Body of pancreas (tissue), 4 donors: Measurements from ENCODE around the gene ZNF335.

Experiments
- POLR2A ChIP-seq, 3 donors: fragments of 450-650 bp; IDR thresholded peaks; one replicate each; pipeline ENCODE4 v1.6.1; 2016; ENCODE audit warnings: antibody characterized with exemption in 3 of 3, mild to moderate bottlenecking in 2 of 3
- TF ChIP-seq, protein P1 (sequence below), 7 experiments: fragments of 450-650 bp in 4 of 7; fragments of 200-600 bp in 3 of 7; sonication (generic) in 3 of 7; IDR thresholded peaks; one replicate each; pipeline ENCODE4 v1.5.1; 2016 to 2019; ENCODE audit warnings: antibody characterized with exemption in 7 of 7

DNA sequence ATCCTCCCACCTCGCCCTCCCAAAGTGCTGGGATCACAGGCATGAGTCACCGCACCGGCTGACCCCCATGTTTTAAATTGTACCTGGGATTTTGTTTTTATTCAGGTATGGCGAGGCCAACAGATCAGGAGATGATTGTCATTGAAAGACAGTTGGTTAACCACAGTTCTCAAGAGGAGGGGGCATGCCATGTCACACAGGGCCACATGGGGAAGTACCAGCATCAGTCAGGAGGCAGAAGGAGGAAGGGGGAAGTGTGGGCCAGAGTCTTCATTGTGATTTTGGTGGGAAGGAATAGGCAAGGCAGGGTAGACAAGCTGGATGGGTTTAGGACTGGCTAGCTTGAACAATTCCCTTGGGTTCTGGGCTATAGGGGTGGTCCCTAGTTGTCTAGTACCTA, 26.8 kb upstream of the ZNF335 start:
- TF ChIP-seq, protein P1, sequence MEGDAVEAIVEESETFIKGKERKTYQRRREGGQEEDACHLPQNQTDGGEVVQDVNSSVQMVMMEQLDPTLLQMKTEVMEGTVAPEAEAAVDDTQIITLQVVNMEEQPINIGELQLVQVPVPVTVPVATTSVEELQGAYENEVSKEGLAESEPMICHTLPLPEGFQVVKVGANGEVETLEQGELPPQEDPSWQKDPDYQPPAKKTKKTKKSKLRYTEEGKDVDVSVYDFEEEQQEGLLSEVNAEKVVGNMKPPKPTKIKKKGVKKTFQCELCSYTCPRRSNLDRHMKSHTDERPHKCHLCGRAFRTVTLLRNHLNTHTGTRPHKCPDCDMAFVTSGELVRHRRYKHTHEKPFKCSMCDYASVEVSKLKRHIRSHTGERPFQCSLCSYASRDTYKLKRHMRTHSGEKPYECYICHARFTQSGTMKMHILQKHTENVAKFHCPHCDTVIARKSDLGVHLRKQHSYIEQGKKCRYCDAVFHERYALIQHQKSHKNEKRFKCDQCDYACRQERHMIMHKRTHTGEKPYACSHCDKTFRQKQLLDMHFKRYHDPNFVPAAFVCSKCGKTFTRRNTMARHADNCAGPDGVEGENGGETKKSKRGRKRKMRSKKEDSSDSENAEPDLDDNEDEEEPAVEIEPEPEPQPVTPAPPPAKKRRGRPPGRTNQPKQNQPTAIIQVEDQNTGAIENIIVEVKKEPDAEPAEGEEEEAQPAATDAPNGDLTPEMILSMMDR (IDR thresholded peaks at IDR 0.05), result peak in 1 of 7 experiments; percentile 4
- no peak for TF ChIP-seq POLR2A (IDR thresholded peaks at IDR 0.05)
